A549 (cell line): Measurements from ENCODE around the gene MEPCE.

Source experiments
- TF ChIP-seq, protein P1 (sequence below): fragments of >200 bp; sonication (Bioruptor Twin); formaldehyde crosslinking; IDR thresholded peaks from 3 replicates; pipeline ENCODE4 v1.5.1; 2016
- TF ChIP-seq, protein P2 (sequence below): fragments of >200 bp; sonication (Bioruptor Twin); formaldehyde crosslinking; IDR thresholded peaks from 3 replicates; pipeline ENCODE4 v1.6.1; 2016

DNA sequence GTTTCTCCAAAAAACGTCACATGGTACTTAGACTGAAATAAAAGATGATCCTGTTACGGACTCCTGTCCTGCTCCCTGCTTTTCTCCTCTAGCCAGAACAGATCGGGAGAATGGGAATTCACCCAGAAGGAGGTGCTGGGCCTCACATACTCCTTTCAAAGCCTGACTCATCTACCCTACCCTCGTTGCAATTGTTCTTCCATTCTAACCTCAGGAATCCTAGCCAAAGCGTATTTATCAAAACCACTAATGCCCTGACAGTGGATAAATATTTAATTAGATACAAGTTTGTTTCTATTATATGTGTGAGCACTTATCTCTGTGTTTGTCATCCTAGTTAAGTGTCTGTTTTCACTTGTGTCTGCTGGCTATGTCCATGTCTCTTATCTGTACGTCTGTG is 22.9 kb upstream of the MEPCE start:
- TF ChIP-seq, protein P1, sequence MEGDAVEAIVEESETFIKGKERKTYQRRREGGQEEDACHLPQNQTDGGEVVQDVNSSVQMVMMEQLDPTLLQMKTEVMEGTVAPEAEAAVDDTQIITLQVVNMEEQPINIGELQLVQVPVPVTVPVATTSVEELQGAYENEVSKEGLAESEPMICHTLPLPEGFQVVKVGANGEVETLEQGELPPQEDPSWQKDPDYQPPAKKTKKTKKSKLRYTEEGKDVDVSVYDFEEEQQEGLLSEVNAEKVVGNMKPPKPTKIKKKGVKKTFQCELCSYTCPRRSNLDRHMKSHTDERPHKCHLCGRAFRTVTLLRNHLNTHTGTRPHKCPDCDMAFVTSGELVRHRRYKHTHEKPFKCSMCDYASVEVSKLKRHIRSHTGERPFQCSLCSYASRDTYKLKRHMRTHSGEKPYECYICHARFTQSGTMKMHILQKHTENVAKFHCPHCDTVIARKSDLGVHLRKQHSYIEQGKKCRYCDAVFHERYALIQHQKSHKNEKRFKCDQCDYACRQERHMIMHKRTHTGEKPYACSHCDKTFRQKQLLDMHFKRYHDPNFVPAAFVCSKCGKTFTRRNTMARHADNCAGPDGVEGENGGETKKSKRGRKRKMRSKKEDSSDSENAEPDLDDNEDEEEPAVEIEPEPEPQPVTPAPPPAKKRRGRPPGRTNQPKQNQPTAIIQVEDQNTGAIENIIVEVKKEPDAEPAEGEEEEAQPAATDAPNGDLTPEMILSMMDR, result no peak
- TF ChIP-seq, protein P2, sequence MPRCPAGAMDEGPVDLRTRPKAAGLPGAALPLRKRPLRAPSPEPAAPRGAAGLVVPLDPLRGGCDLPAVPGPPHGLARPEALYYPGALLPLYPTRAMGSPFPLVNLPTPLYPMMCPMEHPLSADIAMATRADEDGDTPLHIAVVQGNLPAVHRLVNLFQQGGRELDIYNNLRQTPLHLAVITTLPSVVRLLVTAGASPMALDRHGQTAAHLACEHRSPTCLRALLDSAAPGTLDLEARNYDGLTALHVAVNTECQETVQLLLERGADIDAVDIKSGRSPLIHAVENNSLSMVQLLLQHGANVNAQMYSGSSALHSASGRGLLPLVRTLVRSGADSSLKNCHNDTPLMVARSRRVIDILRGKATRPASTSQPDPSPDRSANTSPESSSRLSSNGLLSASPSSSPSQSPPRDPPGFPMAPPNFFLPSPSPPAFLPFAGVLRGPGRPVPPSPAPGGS, result no peak
